BE2C (cell line): ENCODE data around the gene PCBP3.

Experiments used
- DNase-seq: peaks from one replicate; pipeline ENCODE4 v3.0.0-alpha.2; 2020
- H3K27me3 ChIP-seq: fragments of 250-450 bp; sonication (Bioruptor Pico); 2 replicates; pipeline ENCODE4 v1.5.1; 2020; ENCODE audit warnings: mild to moderate bottlenecking
- H3K36me3 ChIP-seq: fragments of 250-450 bp; sonication (Bioruptor Pico); 2 replicates; pipeline ENCODE4 v1.5.1; 2020; ENCODE audit warnings: mild to moderate bottlenecking
- H3K4me1 ChIP-seq: fragments of 250-450 bp; sonication (Bioruptor Pico); 2 replicates; pipeline ENCODE4 v1.5.1; 2020
- H3K4me3 ChIP-seq: 2 replicates; pipeline ENCODE4 v1.5.1; 2011; ENCODE audit warnings: low read depth, low read length
- H3K9me3 ChIP-seq: fragments of 250-450 bp; sonication (Bioruptor Pico); 2 replicates; pipeline ENCODE4 v1.5.1; 2020
- CTCF ChIP-seq: IDR thresholded peaks from 2 replicates; pipeline ENCODE4 v1.5.1; 2012; ENCODE audit warnings: mild to moderate bottlenecking, low read depth, low read length

PCBP3 gene

GRCh38 chr21:45767071-45768006 is 123.8 kb downstream of the PCBP3 start:
- H3K36me3 ChIP-seq = peaks cover 6% of the 10 kb centered on the region
- H3K4me1 ChIP-seq = peaks cover 28% of the 10 kb centered on the region
- H3K9me3 ChIP-seq = no peaks in the 10 kb centered on the region
- no peak overlapping the region for H3K4me3 ChIP-seq
- no peak for TF ChIP-seq CTCF
- no peak for DNase-seq
- no peaks in the 10 kb centered on the region for H3K27me3 ChIP-seq

GRCh38 chr21:45768011-45768739 is 124.7 kb downstream of the PCBP3 start:
- no peak for TF ChIP-seq CTCF
- H3K27me3 ChIP-seq = no peaks in the 10 kb centered on the region
- H3K4me1 ChIP-seq = peaks cover 28% of the 10 kb centered on the region
- no peak overlapping the region for H3K4me3 ChIP-seq
- peaks cover 6% of the 10 kb centered on the region for H3K36me3 ChIP-seq
- no peak for DNase-seq
- no peaks in the 10 kb centered on the region for H3K9me3 ChIP-seq

- Histone ChIP-seq H3K4me1 (peaks cover 28% of the 10 kb centered on the region), H3K4me3 (no peak overlapping the region), H3K27me3 (no peaks in the 10 kb centered on the region), H3K36me3 (peaks cover 6% of the 10 kb centered on the region), H3K9me3 (no peaks in the 10 kb centered on the region)
- peak; percentile 58 for TF ChIP-seq CTCF
- peak; percentile 71 for DNase-seq
Measured at GRCh38 chr21:45768740-45769048, 125.2 kb downstream of the PCBP3 start.

- Histone ChIP-seq H3K27me3 (no peaks in the 10 kb centered on the region), H3K4me1 (peaks cover 28% of the 10 kb centered on the region), H3K36me3 (peaks cover 6% of the 10 kb centered on the region), H3K9me3 (no peaks in the 10 kb centered on the region), H3K4me3 (no peak overlapping the region)
- no peak for TF ChIP-seq CTCF
- no peak for DNase-seq
Measured at GRCh38 chr21:45769294-45769693, 125.8 kb downstream of the PCBP3 start.

- H3K4me1 ChIP-seq = peaks cover 28% of the 10 kb centered on the region
- no peaks in the 10 kb centered on the region for H3K27me3 ChIP-seq
- DNase-seq = no peak
- peaks cover 4% of the 10 kb centered on the region for H3K36me3 ChIP-seq
- H3K4me3 ChIP-seq = no peak overlapping the region
- H3K9me3 ChIP-seq = no peaks in the 10 kb centered on the region
- TF ChIP-seq CTCF = no peak
Measured at GRCh38 chr21:45769896-45770295, 126.4 kb downstream of the PCBP3 start.

- no peak for TF ChIP-seq CTCF
- Histone ChIP-seq H3K36me3 (no peaks in the 10 kb centered on the region; the same call in 1 of the 2 replicates), H3K27me3 (no peaks in the 10 kb centered on the region), H3K4me1 (peaks cover 19% of the 10 kb centered on the region), H3K9me3 (0 out of 2 replicates have a peak, but pooled peaks cover 3% of the 10 kb centered on the region), H3K4me3 (no peak overlapping the region)
- DNase-seq = no peak
Measured at GRCh38 chr21:45772180-45772579, 128.7 kb downstream of the PCBP3 start.
